ENCODE results near the gene CAMTA1.

DNA sequence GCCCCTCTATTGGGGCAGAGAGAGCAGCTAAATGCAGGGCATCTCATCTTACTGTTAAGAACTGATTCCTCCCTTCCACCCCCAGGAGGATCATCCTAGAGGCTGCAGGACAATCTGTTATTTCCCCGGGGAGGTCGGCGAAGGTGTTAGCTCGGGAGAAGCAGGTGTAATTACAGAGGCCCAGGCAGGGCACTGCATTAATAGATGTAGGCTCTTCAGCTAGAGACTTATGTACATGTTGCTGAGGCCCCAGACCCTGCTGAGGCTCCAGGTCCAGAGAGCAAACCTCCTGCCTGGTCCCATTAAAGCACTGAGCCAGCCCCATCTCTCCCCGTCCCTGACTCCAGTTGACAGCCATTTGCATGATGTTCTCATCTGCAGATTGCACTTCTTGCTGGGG, 665.6 kb downstream of the CAMTA1 start:
- TF ChIP-seq, protein P1, sequence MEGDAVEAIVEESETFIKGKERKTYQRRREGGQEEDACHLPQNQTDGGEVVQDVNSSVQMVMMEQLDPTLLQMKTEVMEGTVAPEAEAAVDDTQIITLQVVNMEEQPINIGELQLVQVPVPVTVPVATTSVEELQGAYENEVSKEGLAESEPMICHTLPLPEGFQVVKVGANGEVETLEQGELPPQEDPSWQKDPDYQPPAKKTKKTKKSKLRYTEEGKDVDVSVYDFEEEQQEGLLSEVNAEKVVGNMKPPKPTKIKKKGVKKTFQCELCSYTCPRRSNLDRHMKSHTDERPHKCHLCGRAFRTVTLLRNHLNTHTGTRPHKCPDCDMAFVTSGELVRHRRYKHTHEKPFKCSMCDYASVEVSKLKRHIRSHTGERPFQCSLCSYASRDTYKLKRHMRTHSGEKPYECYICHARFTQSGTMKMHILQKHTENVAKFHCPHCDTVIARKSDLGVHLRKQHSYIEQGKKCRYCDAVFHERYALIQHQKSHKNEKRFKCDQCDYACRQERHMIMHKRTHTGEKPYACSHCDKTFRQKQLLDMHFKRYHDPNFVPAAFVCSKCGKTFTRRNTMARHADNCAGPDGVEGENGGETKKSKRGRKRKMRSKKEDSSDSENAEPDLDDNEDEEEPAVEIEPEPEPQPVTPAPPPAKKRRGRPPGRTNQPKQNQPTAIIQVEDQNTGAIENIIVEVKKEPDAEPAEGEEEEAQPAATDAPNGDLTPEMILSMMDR (conservative IDR thresholded peaks at IDR 0.05; ENCODE audit: low read depth, low read length): no peak
- TF ChIP-seq EZH2 (IDR thresholded peaks at IDR 0.05; ENCODE audit: borderline replicate concordance, low read depth, low read length, poor library complexity, severe bottlenecking): no peak

All from A673 (cell line).